ENCODE results near the gene FOSB. TPM values are rescaled to one million over a fixed set of nuclear protein-coding genes. Genes with fewer than 3 reads are reported as not detected.
A peak's percentile ranks its signal among the peaks of the same experiment; 100 is the strongest.

FOSB gene
- total RNA-seq, 1 donor from 2014 or later = 0.33 TPM

GRCh38 chr19:45468159-45468651, 409 bp downstream of the FOSB start:
- no peak for DNase-seq (ENCODE audit: low read depth, low spot score)

DNA sequence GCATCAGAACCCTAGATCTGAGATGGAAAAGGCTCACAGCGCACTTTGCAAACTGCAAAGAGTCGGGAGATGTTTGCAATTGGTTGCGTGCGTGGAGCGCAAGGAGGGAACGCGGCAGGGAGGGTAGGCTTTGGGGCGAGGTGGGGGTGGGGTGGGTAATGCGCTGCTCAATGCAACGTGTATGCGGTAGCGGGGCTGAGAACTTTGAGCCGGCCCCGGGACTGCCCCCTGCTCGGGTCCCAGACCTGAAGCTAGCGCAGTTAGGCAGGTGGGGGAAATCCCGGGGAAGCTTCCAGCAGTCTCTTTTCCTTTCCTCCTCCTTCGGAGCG, 971 bp downstream of the FOSB start:
- DNase-seq (ENCODE audit: low read depth, low spot score) = no peak

DNA sequence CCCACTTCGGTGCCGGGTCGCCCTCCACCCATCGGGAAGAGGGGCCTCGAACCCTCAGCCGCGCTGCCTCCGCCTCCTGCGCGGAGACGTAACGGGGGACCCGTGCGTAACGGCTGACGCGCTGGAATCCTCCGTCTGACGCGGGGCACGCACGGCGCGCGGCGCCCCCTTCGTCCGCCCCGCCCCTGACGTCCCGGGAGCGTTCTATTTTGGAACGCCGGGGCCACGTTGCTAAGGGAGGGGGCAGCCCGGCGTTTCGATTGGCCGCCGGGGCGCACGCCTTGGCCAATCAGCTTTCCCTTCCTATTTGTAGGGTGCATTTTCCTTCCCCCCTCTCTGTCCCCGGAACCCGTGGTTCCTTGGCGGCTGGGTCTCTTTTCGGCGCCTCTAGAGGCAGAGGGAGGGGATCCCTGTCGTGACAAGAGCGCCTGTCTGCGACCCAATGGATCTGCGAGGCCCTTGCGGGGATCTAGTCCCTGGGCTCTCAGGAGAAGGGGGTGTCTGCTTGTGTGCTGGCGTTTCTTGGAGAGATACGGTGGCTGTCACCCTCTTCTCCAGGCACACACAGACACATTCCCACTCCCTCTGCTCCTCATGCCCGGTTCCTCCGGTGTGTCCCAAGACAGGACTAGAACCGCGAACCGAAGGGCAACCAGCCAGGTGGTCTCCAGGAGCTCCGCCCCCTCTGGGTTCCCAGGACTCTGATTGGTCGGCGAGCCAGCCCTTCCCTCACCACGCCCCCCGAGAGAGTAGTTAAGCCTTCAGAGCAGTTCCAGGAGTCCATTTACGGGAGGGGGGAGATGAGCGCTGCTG, 1.5 kb downstream of the FOSB start:
- DNase-seq (ENCODE audit: low read depth, low spot score) = peak; percentile 70

GRCh38 chr19:45469945-45470761, 2.4 kb downstream of the FOSB start:
- DNase-seq (ENCODE audit: low read depth, low spot score) = no peak

DNA sequence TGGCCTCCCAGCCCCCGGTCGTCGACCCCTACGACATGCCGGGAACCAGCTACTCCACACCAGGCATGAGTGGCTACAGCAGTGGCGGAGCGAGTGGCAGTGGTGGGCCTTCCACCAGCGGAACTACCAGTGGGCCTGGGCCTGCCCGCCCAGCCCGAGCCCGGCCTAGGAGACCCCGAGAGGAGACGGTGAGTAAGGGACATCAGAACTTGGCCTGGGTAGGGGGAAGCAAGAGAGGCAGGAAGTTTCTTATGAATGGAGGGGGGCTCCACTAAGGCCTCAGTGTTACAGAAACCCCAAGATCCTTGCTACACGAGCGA, 2.9 kb downstream of the FOSB start:
- no peak for DNase-seq (ENCODE audit: low read depth, low spot score)

GRCh38 chr19:45471111-45471930, 3.5 kb downstream of the FOSB start:
- no peak for DNase-seq (ENCODE audit: low read depth, low spot score)

- DNase-seq (ENCODE audit: low read depth, low spot score) = no peak
Observed at GRCh38 chr19:45471931-45472562, 4.3 kb downstream of the FOSB start.

- no peak for DNase-seq (ENCODE audit: low read depth, low spot score)
Observed at GRCh38 chr19:45472563-45473366, 5.0 kb downstream of the FOSB start.

GRCh38 chr19:45473367-45473681, 5.5 kb downstream of the FOSB start:
- no peak for DNase-seq (ENCODE audit: low read depth, low spot score)

DNA sequence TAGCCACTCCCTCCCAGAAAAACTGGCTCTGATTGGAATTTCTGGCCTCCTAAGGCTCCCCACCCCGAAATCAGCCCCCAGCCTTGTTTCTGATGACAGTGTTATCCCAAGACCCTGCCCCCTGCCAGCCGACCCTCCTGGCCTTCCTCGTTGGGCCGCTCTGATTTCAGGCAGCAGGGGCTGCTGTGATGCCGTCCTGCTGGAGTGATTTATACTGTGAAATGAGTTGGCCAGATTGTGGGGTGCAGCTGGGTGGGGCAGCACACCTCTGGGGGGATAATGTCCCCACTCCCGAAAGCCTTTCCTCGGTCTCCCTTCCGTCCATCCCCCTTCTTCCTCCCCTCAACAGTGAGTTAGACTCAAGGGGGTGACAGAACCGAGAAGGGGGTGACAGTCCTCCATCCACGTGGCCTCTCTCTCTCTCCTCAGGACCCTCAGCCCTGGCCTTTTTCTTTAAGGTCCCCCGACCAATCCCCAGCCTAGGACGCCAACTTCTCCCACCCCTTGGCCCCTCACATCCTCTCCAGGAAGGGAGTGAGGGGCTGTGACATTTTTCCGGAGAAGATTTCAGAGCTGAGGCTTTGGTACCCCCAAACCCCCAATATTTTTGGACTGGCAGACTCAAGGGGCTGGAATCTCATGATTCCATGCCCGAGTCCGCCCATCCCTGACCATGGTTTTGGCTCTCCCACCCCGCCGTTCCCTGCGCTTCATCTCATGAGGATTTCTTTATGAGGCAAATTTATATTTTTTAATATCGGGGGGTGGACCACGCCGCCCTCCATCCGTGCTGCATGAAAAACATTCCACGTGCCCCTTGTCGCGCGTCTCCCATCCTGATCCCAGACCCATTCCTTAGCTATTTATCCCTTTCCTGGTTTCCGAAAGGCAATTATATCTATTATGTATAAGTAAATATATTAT, 6.1 kb downstream of the FOSB start:
- DNase-seq (ENCODE audit: low read depth, low spot score) = no peak

DNA sequence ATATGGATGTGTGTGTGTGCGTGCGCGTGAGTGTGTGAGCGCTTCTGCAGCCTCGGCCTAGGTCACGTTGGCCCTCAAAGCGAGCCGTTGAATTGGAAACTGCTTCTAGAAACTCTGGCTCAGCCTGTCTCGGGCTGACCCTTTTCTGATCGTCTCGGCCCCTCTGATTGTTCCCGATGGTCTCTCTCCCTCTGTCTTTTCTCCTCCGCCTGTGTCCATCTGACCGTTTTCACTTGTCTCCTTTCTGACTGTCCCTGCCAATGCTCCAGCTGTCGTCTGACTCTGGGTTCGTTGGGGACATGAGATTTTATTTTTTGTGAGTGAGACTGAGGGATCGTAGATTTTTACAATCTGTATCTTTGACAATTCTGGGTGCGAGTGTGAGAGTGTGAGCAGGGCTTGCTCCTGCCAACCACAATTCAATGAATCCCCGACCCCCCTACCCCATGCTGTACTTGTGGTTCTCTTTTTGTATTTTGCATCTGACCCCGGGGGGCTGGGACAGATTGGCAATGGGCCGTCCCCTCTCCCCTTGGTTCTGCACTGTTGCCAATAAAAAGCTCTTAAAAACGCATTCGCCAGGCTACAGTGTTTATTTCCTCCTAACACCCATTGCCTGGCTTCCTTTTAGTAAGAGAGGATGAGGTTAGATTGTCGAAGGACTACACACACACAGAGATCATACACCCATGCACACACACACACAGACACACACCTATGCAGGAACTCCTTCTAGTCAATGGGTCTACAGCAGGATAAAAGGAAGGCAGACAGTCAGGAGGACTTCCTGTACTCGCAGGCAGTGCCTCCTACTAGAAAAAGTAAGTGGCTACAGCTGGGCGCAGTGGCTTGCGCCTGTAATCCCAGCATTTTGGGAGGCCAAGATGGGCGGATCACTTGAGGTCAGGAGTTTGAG, 7.1 kb downstream of the FOSB start:
- no peak for DNase-seq (ENCODE audit: low read depth, low spot score)

GRCh38 chr19:45475537-45476291, 7.9 kb downstream of the FOSB start:
- DNase-seq (ENCODE audit: low read depth, low spot score) = no peak

DNA sequence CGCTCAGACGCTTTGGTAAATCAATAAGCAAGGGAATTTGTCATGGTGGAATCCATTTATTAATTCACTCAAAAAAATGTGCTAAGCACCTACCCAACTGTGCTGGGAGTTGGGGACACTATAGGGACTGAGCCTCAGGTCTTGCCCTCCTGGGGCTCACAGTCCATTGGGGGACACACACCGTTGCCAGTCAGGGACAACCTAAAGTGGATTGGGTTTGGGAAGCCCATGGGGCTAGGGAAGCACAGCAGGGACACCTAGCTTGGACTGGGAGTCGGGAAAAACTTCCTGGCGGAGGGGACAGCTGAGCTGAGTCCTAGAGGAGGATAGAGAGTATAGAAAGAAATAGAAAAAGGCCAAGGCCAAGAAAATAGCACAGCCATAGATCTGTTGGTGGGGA, 8.5 kb downstream of the FOSB start:
- no peak for DNase-seq (ENCODE audit: low read depth, low spot score)

- no peak for DNase-seq (ENCODE audit: low read depth, low spot score)
Observed at GRCh38 chr19:45477186-45477585, 9.4 kb downstream of the FOSB start.

- no peak for DNase-seq (ENCODE audit: low read depth, low spot score)
Observed at GRCh38 chr19:45477713-45478453, 10.1 kb downstream of the FOSB start.

DNA sequence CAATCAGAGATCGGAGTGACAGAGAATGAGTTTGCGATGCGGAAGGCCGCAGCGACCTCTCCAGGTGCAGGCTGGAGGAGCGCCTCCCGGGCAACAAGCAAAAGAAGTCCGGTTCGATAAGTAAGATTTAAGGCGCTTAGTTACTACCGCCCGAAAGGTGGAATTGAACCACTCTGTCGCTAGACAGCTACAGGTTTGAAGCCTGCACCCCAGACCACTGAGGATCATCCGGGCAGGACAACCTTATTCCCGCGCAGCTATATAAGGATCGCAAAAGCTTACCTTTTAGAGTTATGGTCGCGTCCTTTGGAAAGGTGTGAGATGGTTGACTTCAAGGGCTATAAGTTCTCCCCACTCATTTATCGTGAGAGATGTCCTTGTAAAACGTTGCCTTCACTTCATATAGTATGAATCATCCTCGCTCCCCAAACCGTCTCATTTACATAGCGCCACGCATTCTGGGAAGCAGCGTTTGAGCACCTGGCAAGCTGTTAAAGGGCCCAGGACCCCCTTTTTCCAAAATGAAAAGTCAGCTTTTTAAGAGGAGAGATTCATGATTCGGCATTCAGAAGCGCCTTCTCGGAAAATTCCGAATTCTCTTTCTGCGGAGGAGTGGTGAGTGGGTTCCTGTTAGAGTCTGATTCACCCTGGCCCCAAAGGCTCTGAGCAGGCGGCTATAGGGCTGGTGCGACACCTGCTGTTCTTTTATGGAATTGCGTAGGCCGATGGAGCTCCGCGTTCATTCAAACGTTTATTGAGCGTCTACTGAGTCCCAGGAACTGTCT, 10.8 kb downstream of the FOSB start:
- peak; percentile 77 for DNase-seq (ENCODE audit: low read depth, low spot score)
